ENCODE data around the gene ABAT.

The ABAT gene

GRCh38 chr16:8818504-8819270, 144.3 kb downstream of the ABAT start:
- no peak for DNase-seq (ENCODE audit: low spot score)

GRCh38 chr16:8819411-8820034, 145.1 kb downstream of the ABAT start:
- no peak for DNase-seq (ENCODE audit: low spot score)

- DNase-seq (ENCODE audit: low spot score): no peak
Measured at GRCh38 chr16:8822403-8822802, 148.0 kb downstream of the ABAT start.

- no peak for DNase-seq (ENCODE audit: low spot score)
Measured at GRCh38 chr16:8826278-8826879, 152.0 kb downstream of the ABAT start.

DNA sequence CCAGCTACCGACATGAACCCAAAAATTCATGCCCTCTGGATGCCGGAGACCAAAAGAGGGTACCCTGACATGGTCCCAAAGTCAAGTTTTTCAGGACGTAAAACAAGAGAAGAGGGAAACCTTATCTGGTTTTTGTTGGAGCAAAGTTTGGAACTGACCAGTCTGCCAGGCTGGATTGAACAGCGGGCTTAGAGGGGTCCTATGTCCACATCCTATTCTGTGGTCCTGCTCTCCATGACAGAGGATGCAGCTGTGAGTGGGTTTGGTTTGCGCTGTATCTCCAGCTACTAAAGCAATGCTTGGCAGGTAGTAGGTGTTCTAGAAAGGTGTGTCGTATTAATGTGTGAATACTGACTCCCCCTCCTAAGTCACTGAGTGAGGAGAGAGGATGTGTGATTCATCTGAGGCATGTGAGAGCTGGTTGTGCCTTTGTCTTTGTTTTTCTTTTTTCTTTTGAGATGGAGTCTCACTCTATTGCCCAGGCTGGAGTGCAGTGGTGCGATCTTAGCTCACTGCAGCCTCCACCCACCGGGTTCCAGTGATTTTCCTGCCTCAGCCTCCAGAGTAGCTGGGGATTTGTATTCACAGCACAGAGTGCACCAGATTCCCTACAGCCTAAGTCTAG, 154.2 kb downstream of the ABAT start:
- DNase-seq (ENCODE audit: low spot score): no peak

DNA sequence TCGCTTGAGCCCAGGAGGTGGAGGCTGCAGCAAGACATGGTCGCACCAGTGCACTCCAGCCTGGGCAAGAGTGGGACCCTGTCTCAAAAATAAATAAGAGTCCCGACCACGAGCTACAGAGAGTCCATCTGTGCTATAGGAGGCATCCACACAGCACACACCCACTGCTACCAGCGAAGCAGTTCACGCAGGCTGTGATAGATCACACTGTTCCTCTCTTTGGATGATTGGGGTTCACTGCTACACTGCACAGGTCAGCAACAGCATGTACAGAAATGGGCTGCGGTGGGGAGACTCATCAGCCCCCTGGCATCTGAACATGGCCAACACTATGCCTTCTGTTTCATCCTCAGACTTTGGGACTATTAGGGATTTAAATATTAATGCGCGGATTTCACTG, 157.0 kb downstream of the ABAT start:
- no peak for DNase-seq (ENCODE audit: low spot score)

GRCh38 chr16:8831871-8832716, 157.7 kb downstream of the ABAT start:
- DNase-seq (ENCODE audit: low spot score): no peak

- DNase-seq (ENCODE audit: low spot score): no peak
Measured at GRCh38 chr16:8832717-8833105, 158.3 kb downstream of the ABAT start.
